ENCODE measurements around the gene TRHDE.

TRHDE gene

DNA sequence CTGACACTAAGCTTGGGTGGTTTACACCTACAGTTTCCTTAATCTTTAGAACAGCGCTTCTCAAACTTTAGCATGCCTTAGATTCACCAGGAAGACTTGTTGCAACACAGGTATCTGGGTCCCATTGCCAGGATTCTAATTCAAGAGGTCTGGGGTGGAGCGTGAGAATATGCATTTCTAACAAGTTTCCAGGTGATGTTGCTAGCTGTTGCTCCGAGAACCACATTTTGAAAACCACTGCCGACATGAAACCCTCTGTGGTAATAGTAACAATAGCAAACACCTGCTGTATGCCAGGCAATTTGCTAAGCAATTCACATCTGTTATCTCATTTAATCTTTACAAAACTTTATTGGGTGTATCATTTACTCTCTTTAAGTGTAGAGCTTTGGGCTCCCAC lies 58.6 kb downstream of the TRHDE start:
- no peak for DNase-seq

- no peak for DNase-seq
Measured at GRCh38 chr12:72337382-72337781, 65.2 kb downstream of the TRHDE start.

GRCh38 chr12:72337946-72338345 lies 65.8 kb downstream of the TRHDE start:
- no peak for DNase-seq

GRCh38 chr12:72338437-72338836 lies 66.3 kb downstream of the TRHDE start:
- DNase-seq, result no peak

DNA sequence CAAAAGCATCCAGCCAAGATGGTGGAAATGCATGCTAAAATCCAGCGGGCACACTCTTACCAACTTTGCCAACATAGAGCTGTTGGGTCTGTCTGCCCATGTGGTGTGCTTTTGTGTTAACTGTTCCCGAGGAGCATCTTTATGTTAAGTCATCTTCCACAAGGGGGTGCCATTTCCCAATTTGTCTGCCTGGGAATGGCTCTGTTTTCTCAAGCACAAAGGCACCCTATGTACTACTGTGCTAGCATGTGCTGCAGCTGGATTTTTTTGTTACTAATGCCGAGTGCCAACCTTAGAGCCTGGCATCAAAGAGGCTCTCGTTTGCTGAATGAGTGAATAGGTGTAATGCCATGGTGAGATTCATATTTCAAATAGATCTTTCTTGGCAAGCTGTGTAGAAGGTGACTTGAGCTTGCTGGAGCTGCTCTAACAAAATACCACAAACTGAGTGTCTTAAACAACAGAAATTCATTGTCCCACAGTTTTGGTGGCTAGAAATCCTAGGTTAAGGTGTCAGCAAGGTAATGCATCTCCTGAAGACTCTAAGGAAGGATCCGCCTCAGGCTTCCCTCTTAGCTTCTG lies 74.3 kb downstream of the TRHDE start:
- DNase-seq, result no peak

- DNase-seq, result no peak
Measured at GRCh38 chr12:72349491-72349890, 77.3 kb downstream of the TRHDE start.

- no peak for DNase-seq
Measured at GRCh38 chr12:72359416-72359815, 87.2 kb downstream of the TRHDE start.

- DNase-seq, result no peak
Measured at GRCh38 chr12:72365151-72365550, 93.0 kb downstream of the TRHDE start.

DNA sequence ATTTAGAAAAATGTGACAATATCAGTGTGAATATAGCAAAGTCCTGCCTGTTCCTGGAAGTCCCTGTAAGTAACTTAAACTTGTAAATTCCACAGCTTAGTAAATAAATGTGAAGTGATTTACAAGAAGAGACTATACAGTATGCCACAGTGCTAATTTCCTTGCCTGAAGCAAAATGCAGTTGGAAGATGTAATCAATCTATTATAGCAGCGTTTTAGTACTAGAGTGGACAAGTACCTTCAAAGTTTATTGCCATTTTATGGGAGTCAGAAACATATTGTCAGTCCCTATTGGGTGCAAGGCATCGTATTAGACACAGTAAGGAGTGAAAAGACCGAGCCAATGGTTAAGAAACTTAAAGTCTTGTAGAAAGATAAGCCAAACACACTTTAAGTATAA lies 94.1 kb downstream of the TRHDE start:
- no peak for DNase-seq

DNA sequence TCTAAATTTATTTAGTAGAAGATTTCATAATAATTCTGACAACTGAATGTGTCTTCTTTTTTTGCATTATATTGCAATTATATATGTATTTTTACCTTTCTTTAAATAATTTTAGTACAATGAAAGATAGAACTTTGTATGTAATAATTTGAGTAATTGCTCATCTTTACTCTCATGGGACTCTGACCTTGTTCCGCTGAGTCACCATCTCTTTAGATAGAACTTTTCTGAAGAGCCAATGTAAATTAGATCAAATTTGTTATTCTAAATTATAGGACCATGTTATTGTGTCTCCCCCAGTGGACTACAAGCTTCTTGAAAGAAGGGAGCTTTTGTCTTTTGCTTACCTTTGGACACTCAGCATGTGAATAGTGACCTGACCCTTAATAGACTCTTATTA lies 96.1 kb downstream of the TRHDE start:
- DNase-seq, result no peak

- no peak for DNase-seq
Measured at GRCh38 chr12:72368719-72369422, 96.7 kb downstream of the TRHDE start.

GRCh38 chr12:72369423-72369959 lies 97.3 kb downstream of the TRHDE start:
- no peak for DNase-seq

GRCh38 chr12:72380441-72380840 lies 108.3 kb downstream of the TRHDE start:
- DNase-seq, result no peak

GRCh38 chr12:72388322-72388721 lies 116.2 kb downstream of the TRHDE start:
- DNase-seq, result no peak

DNA sequence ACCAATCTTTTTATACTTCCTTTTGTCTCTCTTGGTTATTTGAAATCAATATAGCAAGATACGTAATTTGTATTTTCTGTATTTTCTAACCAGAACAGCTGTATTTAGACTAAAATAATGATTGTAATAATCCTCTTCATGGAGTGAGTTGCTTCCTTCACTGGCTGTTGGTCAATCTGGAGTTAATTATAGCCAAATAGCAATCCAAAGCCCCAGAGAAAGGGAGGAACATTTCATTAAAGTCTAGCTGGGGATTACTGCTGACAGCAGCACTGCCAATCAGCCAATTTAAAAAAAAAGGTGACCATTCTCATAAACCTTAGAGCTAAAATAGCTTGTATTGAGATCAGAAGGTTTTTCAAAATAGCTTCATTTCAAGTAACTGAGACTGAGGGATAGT lies 118.0 kb downstream of the TRHDE start:
- no peak for DNase-seq

GRCh38 chr12:72406111-72406510 lies 133.9 kb downstream of the TRHDE start:
- DNase-seq, result no peak

DNA sequence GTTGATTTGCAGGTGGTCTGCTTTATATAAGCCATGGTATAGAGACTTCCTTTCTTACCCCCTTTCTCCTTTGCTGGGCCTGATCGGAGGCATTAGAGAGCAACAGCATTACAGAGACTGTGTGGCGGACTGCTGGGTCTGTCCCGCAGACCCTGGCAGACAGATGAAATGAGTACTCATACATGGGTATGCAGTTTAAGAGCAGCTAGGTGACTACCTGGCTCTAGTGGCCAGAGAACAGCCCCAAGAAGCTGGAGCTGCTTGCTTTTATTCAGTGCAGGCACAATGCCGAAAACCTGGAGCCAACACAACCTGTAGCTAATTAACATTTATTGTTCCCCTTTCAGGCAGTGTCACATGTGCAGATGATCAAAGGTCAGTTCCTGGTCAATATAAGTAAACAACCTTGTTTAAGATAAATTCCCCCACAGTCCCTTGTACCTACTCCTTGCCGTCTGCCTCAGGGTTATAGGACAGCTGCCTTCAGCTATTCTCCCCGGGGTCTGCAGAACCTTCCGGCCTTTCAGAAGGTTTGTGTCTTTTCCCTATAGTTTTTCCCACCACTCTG lies 160.0 kb downstream of the TRHDE start:
- DNase-seq, result no peak

DNA sequence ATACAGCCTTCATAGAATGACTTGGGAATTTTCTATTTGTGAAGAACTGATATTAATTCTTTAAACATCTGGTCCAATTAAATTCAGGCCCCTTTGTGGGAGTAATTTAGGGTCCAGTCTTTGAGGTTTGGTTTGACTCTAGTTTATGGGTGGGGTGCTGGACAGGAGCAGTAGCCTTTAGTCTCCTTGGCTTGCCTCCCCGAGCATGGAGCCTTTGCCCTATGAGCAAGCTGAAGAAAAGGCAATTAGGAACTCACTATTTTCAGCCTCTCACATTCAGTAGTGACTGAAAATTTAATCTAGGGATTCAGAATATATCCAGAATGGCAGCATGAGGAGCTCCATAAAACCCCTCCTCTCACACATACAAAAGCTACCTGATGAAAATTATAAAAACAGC lies 161.1 kb downstream of the TRHDE start:
- DNase-seq, result no peak

DNA sequence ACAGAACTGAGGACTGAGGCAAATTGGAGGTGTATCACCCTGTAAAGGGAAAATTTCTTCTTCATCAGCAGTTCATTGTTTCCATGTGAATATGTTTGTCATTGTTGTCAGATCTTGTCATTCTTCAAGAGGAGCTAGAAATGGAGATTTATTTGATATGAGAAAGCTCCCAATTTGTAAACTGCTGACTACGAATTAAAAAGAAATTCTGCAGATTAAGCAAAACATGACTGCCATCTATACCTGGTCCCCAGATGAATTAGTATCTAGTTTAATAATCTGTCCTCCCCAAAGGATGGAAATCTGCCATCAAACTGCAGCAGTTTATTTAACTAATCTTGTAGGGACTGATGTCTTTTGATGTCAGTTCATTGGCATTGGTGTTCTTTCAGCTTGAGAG lies 162.8 kb downstream of the TRHDE start:
- DNase-seq, result no peak

- no peak for DNase-seq
Measured at GRCh38 chr12:72442217-72442616, 170.0 kb downstream of the TRHDE start.

- DNase-seq, result no peak
Measured at GRCh38 chr12:72444125-72444524, 172.0 kb downstream of the TRHDE start.

DNA sequence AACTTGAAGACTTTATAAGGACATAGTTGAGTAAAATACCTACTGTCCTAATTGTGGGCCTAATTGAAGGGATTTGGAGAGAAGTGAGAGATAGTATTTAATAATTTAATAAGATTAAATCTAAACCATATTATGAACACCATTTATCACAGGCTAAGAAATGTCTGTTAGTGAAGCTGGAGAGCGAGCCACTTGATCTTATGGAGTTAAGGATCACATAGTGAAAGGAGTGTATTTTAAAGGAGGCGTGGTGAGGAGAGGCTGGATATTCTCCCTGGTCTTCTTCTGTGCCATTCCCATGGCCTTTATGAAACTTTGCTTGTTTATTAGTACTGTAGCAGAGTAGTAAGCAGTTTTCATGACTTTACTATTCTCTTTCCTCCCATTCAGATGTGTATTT lies 172.4 kb downstream of the TRHDE start:
- no peak for DNase-seq

GRCh38 chr12:72448089-72448488 lies 175.9 kb downstream of the TRHDE start:
- DNase-seq, result no peak

- DNase-seq, result no peak
Measured at GRCh38 chr12:72448805-72449204, 176.6 kb downstream of the TRHDE start.

All from stimulated activated CD4-positive, alpha-beta T cell treated with anti-CD3 and anti-CD28 coated beads, Interleukin-4, amount 100 ng/mL, for 4 hours (primary cell).